ENCODE data around the gene MEGF9.

The MEGF9 gene

GRCh38 chr9:120568816-120569215, 145.5 kb downstream of the MEGF9 start:
- H3K4me1 ChIP-seq (ENCODE audit: control insufficient read depth, low read length): no peaks in the 10 kb centered on the region
- H3K36me3 ChIP-seq (ENCODE audit: control insufficient read depth, low read length): peaks cover 78% of the 10 kb centered on the region
- peaks cover 36% of the 10 kb centered on the region for H3K79me2 ChIP-seq (ENCODE audit: control insufficient read depth, low read length)
- no peak overlapping the region for H3K27ac ChIP-seq (ENCODE audit: low read depth, low read length)
- H3K9me3 ChIP-seq (ENCODE audit: control insufficient read depth, insufficient read depth, low read length): no peaks in the 10 kb centered on the region
- TF ChIP-seq EZH2phosphoT487 (IDR thresholded peaks at IDR 0.05; ENCODE audit: borderline replicate concordance, low read length) (no peak), CTCF (IDR thresholded peaks at IDR 0.05; ENCODE audit: low read depth, low read length, poor library complexity, severe bottlenecking) (no peak)
- H4K20me1 ChIP-seq (ENCODE audit: control insufficient read depth, insufficient read depth, low read depth, low read length): no peaks in the 10 kb centered on the region
- no peak overlapping the region for H3K4me2 ChIP-seq (ENCODE audit: low read length)
- H3K4me3 ChIP-seq (ENCODE audit: low read length): no peak overlapping the region
- no peaks in the 10 kb centered on the region for H3K27me3 ChIP-seq (ENCODE audit: control insufficient read depth, low read length)
- no peaks in the 10 kb centered on the region for H3K9me2 ChIP-seq (replicated peaks; ENCODE audit: control insufficient read depth, low read length)
- H3F3A ChIP-seq (ENCODE audit: control insufficient read depth, insufficient read depth): no peaks in the 10 kb centered on the region

GRCh38 chr9:120567874-120568273, 146.4 kb downstream of the MEGF9 start:
- Histone ChIP-seq H3K36me3 (ENCODE audit: control insufficient read depth, low read length) (peaks cover 88% of the 10 kb centered on the region), H3K4me3 (ENCODE audit: low read length) (no peak overlapping the region), H3K9me2 (replicated peaks; ENCODE audit: control insufficient read depth, low read length) (no peaks in the 10 kb centered on the region), H4K20me1 (ENCODE audit: control insufficient read depth, insufficient read depth, low read depth, low read length) (no peaks in the 10 kb centered on the region), H3F3A (ENCODE audit: control insufficient read depth, insufficient read depth) (no peaks in the 10 kb centered on the region), H3K4me1 (ENCODE audit: control insufficient read depth, low read length) (no peaks in the 10 kb centered on the region), H3K79me2 (ENCODE audit: control insufficient read depth, low read length) (peaks cover 38% of the 10 kb centered on the region), H3K4me2 (ENCODE audit: low read length) (no peak overlapping the region), H3K27me3 (ENCODE audit: control insufficient read depth, low read length) (no peaks in the 10 kb centered on the region), H3K9me3 (ENCODE audit: control insufficient read depth, insufficient read depth, low read length) (no peaks in the 10 kb centered on the region), H3K27ac (ENCODE audit: low read depth, low read length) (no peak overlapping the region)
- TF ChIP-seq CTCF (IDR thresholded peaks at IDR 0.05; ENCODE audit: low read depth, low read length, poor library complexity, severe bottlenecking): no peak
- TF ChIP-seq EZH2phosphoT487 (IDR thresholded peaks at IDR 0.05; ENCODE audit: borderline replicate concordance, low read length): no peak

- Histone ChIP-seq H3F3A (ENCODE audit: control insufficient read depth, insufficient read depth) (no peaks in the 10 kb centered on the region), H3K4me3 (ENCODE audit: low read length) (no peak overlapping the region), H3K36me3 (ENCODE audit: control insufficient read depth, low read length) (peaks cover 89% of the 10 kb centered on the region), H3K9me2 (replicated peaks; ENCODE audit: control insufficient read depth, low read length) (no peaks in the 10 kb centered on the region), H3K27ac (ENCODE audit: low read depth, low read length) (no peak overlapping the region), H4K20me1 (ENCODE audit: control insufficient read depth, insufficient read depth, low read depth, low read length) (no peaks in the 10 kb centered on the region), H3K9me3 (ENCODE audit: control insufficient read depth, insufficient read depth, low read length) (no peaks in the 10 kb centered on the region), H3K4me2 (ENCODE audit: low read length) (no peak overlapping the region), H3K79me2 (ENCODE audit: control insufficient read depth, low read length) (peaks cover 38% of the 10 kb centered on the region), H3K4me1 (ENCODE audit: control insufficient read depth, low read length) (no peaks in the 10 kb centered on the region), H3K27me3 (ENCODE audit: control insufficient read depth, low read length) (no peaks in the 10 kb centered on the region)
- TF ChIP-seq EZH2phosphoT487 (IDR thresholded peaks at IDR 0.05; ENCODE audit: borderline replicate concordance, low read length) (no peak), CTCF (IDR thresholded peaks at IDR 0.05; ENCODE audit: low read depth, low read length, poor library complexity, severe bottlenecking) (no peak)
Observed at GRCh38 chr9:120567081-120567480, 147.2 kb downstream of the MEGF9 start.

GRCh38 chr9:120564589-120564988, 149.7 kb downstream of the MEGF9 start:
- no peak overlapping the region for H3K4me3 ChIP-seq (ENCODE audit: low read length)
- no peaks in the 10 kb centered on the region for H4K20me1 ChIP-seq (ENCODE audit: control insufficient read depth, insufficient read depth, low read depth, low read length)
- peaks cover 82% of the 10 kb centered on the region for H3K36me3 ChIP-seq (ENCODE audit: control insufficient read depth, low read length)
- no peak overlapping the region for H3K27ac ChIP-seq (ENCODE audit: low read depth, low read length)
- no peak overlapping the region for H3K4me2 ChIP-seq (ENCODE audit: low read length)
- H3K4me1 ChIP-seq (ENCODE audit: control insufficient read depth, low read length): no peaks in the 10 kb centered on the region
- TF ChIP-seq EZH2phosphoT487 (IDR thresholded peaks at IDR 0.05; ENCODE audit: borderline replicate concordance, low read length) (no peak), CTCF (IDR thresholded peaks at IDR 0.05; ENCODE audit: low read depth, low read length, poor library complexity, severe bottlenecking) (no peak)
- H3K9me2 ChIP-seq (replicated peaks; ENCODE audit: control insufficient read depth, low read length): no peaks in the 10 kb centered on the region
- no peaks in the 10 kb centered on the region for H3K27me3 ChIP-seq (ENCODE audit: control insufficient read depth, low read length)
- H3F3A ChIP-seq (ENCODE audit: control insufficient read depth, insufficient read depth): no peaks in the 10 kb centered on the region
- no peaks in the 10 kb centered on the region for H3K9me3 ChIP-seq (ENCODE audit: control insufficient read depth, insufficient read depth, low read length)
- peaks cover 56% of the 10 kb centered on the region for H3K79me2 ChIP-seq (ENCODE audit: control insufficient read depth, low read length)

All from DOHH2 (cell line).